Lower lobe of right lung (tissue), 2 donors: ENCODE measurements around the gene PHACTR3. TPM values are rescaled to one million over a fixed set of nuclear protein-coding genes. Genes with fewer than 3 reads are reported as not detected.

Experiments
- ATAC-seq, 2 donors: fragments of 200-7000 bp; cut with Tn5 transposase; one replicate each; pipeline ENCODE4 v1.9.1; 2020 to 2022; ENCODE audit warnings: mild to moderate bottlenecking in 2 of 2, moderate library complexity in 2 of 2
- DNase-seq: peaks from one replicate; pipeline ENCODE4 v3.0.0-alpha.2; 2020
- H3K27ac ChIP-seq: fragments of 200-600 bp; one replicate; pipeline ENCODE4 v1.8.0; 2022
- H3K27me3 ChIP-seq: fragments of 200-600 bp; one replicate; pipeline ENCODE4 v1.8.0; 2022; ENCODE audit warnings: low read depth
- H3K36me3 ChIP-seq: fragments of 200-600 bp; one replicate; pipeline ENCODE4 v1.8.0; 2022; ENCODE audit warnings: mild to moderate bottlenecking
- H3K4me1 ChIP-seq: fragments of 200-600 bp; one replicate; pipeline ENCODE4 v1.8.0; 2022
- H3K4me3 ChIP-seq: fragments of 200-600 bp; one replicate; pipeline ENCODE4 v1.8.0; 2022; ENCODE audit warnings: mild to moderate bottlenecking
- H3K9me3 ChIP-seq: fragments of 200-600 bp; one replicate; pipeline ENCODE4 v1.8.0; 2022
- intact Hi-C: fragments of 100-400 bp; cut with DNase I; formaldehyde crosslinking; loops from one replicate; pipeline ENCODE4 v1.11.0; 2022
- total RNA-seq: library from RNA; stranded (reverse); fragmentation: NEBNext Ultra II Directional; extraction: Animal tissue kit (Norgen Biotek cat#: 25700); gene quantifications from one replicate; pipeline ENCODE4 v1.2.1, GENCODE V29; 2021
- TF ChIP-seq, protein P1 (sequence below): fragments of 200-600 bp; IDR thresholded peaks from one replicate; pipeline ENCODE4 v1.8.0; 2022; ENCODE audit warnings: antibody characterized with exemption, mild to moderate bottlenecking
- donor health status: DM: no; HTN: yes; CAD: no; lungs with severe emphysema.

Gene PHACTR3
- total RNA-seq, 1 donor from 2014 or later = 9.0 TPM

DNA sequence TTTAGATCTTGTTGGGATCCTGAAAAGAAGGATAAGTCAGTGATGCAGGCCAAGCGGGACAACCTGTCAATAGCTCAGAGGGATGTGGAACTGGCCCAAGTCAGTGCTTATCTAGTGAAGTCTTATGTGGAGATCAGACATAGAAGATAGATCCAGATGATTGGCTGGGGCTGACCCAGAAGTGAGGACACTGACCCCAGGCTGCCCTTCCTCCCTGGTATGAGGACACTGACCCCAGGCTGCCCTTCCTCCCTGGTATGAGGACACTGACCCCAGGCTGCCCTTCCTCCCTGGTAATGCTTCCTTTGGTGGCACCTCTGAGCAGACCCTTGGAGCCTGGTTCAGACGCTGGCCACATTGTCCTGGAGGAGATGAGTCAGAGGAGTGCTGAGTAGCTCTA, 159.7 kb downstream of the PHACTR3 start:
- intact Hi-C loops = no loop called here
- TF ChIP-seq, protein P1, sequence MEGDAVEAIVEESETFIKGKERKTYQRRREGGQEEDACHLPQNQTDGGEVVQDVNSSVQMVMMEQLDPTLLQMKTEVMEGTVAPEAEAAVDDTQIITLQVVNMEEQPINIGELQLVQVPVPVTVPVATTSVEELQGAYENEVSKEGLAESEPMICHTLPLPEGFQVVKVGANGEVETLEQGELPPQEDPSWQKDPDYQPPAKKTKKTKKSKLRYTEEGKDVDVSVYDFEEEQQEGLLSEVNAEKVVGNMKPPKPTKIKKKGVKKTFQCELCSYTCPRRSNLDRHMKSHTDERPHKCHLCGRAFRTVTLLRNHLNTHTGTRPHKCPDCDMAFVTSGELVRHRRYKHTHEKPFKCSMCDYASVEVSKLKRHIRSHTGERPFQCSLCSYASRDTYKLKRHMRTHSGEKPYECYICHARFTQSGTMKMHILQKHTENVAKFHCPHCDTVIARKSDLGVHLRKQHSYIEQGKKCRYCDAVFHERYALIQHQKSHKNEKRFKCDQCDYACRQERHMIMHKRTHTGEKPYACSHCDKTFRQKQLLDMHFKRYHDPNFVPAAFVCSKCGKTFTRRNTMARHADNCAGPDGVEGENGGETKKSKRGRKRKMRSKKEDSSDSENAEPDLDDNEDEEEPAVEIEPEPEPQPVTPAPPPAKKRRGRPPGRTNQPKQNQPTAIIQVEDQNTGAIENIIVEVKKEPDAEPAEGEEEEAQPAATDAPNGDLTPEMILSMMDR = no peak
- ATAC-seq = no peak

DNA sequence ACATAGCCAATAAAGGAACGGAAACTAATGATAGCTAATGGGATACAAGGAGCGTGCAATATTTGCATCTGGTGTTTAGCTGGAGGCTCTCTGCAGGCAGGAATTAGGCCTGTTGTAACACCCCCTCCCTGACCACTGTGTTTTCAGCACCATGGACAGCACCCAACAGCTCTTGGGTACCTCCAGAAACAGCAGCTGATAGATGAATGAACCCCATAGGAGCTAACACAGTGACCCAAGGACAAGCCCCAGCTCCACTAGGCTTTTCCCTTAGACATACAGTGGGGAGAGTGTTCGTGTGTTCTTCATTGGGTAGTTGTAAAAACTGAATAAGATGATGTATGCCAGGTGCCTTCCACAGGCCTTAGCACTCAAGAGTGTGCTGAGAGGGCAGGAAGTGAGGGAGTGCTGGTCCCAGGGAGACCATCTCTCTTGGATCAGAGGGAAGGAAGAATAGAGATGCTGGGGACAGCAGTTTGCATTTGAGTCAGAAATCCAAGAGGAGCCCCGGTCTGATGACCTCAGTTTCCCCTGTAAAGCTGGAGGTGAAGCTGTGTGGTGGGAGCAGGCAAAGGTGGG, 161.3 kb downstream of the PHACTR3 start:
- H3K4me3 ChIP-seq = no peak overlapping the region
- ATAC-seq (no peak), DNase-seq (no peak)

More for the DNA sequence above, 159.7 kb downstream of the PHACTR3 start:
- no peaks in the 10 kb centered on the region for H3K27me3 ChIP-seq
- no peaks in the 10 kb centered on the region for H3K4me1 ChIP-seq
- no peaks in the 10 kb centered on the region for H3K9me3 ChIP-seq
- DNase-seq = no peak
- no peaks in the 10 kb centered on the region for H3K36me3 ChIP-seq
- no peak overlapping the region for H3K27ac ChIP-seq
- H3K4me3 ChIP-seq = no peak overlapping the region

GRCh38 chr20:59767656-59768055, 163.3 kb downstream of the PHACTR3 start:
- Histone ChIP-seq H3K9me3 (no peaks in the 10 kb centered on the region), H3K4me3 (no peak overlapping the region), H3K27ac (no peak overlapping the region), H3K4me1 (no peaks in the 10 kb centered on the region), H3K36me3 (no peaks in the 10 kb centered on the region), H3K27me3 (no peaks in the 10 kb centered on the region)
- no peak for DNase-seq
- intact Hi-C loops = no loop called here
- no peak for ATAC-seq
- TF ChIP-seq, protein P1 = no peak

More for the DNA sequence above, 161.3 kb downstream of the PHACTR3 start:
- Histone ChIP-seq H3K36me3 (no peaks in the 10 kb centered on the region), H3K9me3 (no peaks in the 10 kb centered on the region), H3K27ac (no peak overlapping the region), H3K27me3 (no peaks in the 10 kb centered on the region), H3K4me1 (no peaks in the 10 kb centered on the region)
- intact Hi-C loops = no loop called here
- TF ChIP-seq, protein P1 = no peak

DNA sequence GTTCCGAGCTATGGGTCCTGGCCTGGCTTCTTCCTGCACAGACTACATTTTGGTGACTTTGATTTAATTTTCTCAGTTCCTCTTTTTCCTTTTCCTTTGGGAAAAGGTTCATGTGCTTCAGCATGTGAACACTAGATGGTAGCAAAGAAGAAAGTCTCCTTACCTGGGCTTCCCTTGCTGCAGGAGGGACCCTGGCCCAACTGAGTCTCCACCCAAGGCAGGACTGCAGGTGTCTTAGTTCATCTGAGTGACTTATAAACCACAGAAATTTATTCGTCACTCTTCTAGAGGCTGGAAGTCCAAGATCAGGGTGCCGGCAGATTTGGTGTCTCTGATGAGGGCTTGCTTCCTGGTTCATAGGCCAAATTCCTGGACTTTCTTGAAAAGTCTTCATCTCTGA, 165.9 kb downstream of the PHACTR3 start:
- Histone ChIP-seq H3K36me3 (no peaks in the 10 kb centered on the region), H3K9me3 (no peaks in the 10 kb centered on the region), H3K27me3 (no peaks in the 10 kb centered on the region), H3K27ac (no peak overlapping the region), H3K4me3 (no peak overlapping the region), H3K4me1 (no peaks in the 10 kb centered on the region)
- ATAC-seq (no peak), DNase-seq (no peak)
- intact Hi-C loops = no loop called here
- TF ChIP-seq, protein P1 = no peak

GRCh38 chr20:59770851-59771250, 166.5 kb downstream of the PHACTR3 start:
- Histone ChIP-seq H3K4me3 (no peak overlapping the region), H3K36me3 (no peaks in the 10 kb centered on the region), H3K27me3 (no peaks in the 10 kb centered on the region), H3K4me1 (no peaks in the 10 kb centered on the region), H3K27ac (no peak overlapping the region), H3K9me3 (no peaks in the 10 kb centered on the region)
- TF ChIP-seq, protein P1 = no peak
- no peak for DNase-seq
- no peak for ATAC-seq
- intact Hi-C loops = no loop called here
